HG02588 (cell line): ENCODE measurements around the gene DENND4A.

ENCODE experiments used
- ATAC-seq: cut with Tn5 transposase; IDR thresholded peaks from one replicate; pipeline ENCODE4 v1.9.1; 2021; ENCODE audit warnings: mild to moderate bottlenecking, moderate library complexity; ENCODE audit not compliant: unreplicated experiment

Gene DENND4A

GRCh38 chr15:65688462-65688861 lies 103.6 kb downstream of the DENND4A start:
- ATAC-seq = no peak

GRCh38 chr15:65682404-65682911 lies 109.6 kb downstream of the DENND4A start:
- ATAC-seq = no peak

DNA sequence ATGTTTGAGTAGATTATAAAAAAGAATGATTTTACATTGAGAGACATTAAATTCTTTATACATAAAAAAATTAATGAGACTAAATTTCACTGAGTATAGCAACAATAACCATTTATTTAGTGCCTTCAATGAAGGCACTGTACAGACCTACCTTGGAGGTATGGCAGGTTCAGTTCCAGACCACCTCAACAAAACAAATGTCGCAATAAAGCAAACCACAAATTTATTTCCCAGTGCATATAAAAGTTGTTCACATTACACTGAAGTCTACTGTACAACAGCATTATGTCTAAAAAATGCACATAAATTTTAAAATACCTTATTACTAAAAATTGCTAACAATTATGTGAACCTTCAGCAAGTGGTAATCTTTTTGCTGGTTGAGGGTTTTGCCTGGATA lies 111.5 kb downstream of the DENND4A start:
- ATAC-seq = no peak

DNA sequence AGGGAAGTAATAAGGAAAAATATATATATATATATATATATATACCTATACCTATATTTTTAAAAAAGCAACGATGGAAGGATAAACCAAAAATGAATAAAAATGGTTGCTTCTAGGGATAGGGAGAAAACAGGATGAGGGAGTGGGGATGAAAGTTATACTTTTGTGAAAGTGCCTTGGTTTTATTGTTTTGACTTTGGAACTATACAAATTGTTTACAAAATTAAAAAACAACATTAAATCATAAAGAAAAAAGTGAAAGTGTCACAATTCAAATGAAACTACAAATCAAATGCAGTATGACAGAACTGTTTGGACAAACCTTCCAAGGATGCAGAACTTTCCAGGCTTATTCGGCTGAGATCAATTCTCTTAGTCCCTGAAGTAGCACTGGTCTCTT lies 116.0 kb downstream of the DENND4A start:
- no peak for ATAC-seq

GRCh38 chr15:65675551-65675950 lies 116.5 kb downstream of the DENND4A start:
- no peak for ATAC-seq

DNA sequence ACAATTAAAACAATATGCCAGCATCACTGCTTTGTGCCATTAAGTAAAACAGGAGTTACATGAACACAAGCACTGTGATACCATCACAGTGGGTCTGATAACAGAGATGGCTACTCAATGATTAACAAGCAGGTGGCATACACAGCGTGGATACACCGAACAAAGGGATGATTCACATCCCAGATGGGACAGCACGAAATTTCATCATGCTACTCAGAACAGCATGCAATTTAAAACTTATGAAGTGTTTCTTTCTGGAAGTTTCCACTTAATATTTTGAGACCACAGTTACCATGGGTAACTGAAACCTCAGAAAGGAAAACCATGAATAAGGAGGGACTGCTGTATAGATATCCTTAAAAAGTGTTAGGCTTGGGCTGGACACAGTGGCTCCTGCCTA lies 125.8 kb downstream of the DENND4A start:
- no peak for ATAC-seq

DNA sequence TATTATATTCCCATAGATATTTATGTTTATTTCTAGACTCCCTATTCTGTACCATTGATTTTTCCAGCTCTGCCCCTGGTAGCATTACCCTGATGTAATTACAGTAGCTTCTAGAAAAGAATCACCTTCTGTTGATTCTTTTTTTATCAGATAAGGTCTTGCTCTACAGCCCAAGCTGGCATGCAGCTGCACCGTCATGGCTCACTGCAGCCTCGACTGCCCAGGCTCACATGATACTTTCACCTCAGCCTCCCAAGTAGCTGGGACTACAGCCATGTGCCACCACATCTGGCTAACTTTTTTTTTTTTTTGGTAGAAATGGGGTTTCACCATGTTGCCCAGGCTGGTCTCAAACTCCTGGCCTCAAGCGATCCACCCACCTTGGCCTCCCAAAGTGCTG lies 128.6 kb downstream of the DENND4A start:
- ATAC-seq = no peak

DNA sequence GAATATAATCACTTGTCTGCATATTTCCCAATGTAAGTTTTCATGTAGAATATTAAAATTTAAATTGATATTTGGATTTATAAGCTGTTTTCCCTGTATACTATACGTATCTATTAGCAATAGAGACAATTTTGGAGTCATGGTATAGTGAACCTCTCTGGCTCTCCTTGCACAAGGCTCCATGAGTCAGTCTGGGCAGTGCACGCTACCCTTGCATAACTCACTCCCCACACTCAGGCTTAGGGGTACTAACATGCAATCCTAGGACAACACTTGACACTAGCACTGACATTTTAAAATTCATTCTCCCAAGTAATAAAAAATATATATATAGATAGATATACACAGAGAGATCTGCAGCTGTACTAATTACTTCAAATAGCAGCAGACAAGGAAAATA lies 131.2 kb downstream of the DENND4A start:
- no peak for ATAC-seq

DNA sequence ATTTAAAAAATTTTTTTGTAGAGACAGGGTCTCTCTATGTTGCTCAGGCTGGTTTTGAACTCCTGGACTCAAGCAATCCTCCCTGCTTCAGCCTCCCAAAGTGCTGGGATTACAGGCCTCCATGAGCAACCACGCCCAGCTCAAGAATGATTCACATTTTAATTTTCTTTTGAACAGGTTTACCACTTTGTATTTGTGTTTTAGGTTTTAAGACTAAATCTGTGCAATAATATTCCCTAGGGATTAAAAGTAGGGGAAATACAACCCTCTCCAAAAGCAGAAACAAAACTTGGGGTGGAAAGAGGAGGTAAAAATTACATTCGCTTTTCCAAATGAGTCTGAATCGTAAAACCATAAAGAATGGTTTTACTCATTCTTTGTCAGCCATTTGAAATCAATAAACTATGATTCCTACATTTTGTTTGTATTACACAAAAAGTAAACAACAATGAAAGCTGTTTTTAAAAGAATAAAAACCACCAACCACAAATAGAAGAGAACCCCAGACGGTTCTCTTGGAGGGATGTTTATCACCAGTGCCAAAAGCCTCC lies 132.5 kb downstream of the DENND4A start:
- no peak for ATAC-seq

- no peak for ATAC-seq
Measured at GRCh38 chr15:65655457-65655856, 136.6 kb downstream of the DENND4A start.

GRCh38 chr15:65655026-65655425 lies 137.1 kb downstream of the DENND4A start:
- no peak for ATAC-seq

DNA sequence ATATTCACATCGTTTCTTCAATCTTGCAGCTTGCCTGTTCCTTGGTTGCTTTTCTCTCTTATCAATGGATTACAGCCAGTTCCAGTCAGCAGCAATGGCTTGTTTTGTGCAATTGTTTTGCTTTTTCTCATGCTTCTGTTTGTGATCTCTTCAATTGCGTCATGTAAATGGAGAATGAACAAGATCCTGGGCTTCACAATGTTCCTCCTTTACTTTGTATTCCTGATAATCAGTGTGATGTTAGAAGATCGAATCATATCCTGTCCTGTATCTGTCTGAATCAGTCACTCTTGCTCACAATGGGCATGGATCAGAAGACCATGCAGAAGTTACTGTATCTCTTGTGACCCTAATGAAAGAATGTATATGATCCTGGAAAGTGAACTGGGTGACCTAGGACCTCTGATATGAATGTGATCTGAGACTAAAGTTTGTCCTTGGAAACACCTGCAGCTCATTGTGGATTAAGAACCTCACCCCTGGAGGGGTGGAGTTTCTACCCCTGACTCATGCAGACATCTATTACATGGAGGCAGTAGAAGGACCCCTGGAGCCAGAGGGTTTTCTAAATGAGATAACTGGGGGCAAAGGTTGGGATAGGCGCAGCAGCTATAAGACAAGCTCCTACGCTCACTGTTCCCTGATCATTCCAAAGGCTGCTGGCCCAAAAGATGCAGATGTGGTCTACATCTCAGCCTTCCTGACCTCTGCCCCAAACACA lies 138.1 kb downstream of the DENND4A start:
- no peak for ATAC-seq

GRCh38 chr15:65653341-65653740 lies 138.8 kb downstream of the DENND4A start:
- no peak for ATAC-seq

GRCh38 chr15:65651831-65652749 lies 140.0 kb downstream of the DENND4A start:
- no peak for ATAC-seq

GRCh38 chr15:65651042-65651322 lies 141.1 kb downstream of the DENND4A start:
- no peak for ATAC-seq

GRCh38 chr15:65650312-65651041 lies 141.6 kb downstream of the DENND4A start:
- no peak for ATAC-seq

DNA sequence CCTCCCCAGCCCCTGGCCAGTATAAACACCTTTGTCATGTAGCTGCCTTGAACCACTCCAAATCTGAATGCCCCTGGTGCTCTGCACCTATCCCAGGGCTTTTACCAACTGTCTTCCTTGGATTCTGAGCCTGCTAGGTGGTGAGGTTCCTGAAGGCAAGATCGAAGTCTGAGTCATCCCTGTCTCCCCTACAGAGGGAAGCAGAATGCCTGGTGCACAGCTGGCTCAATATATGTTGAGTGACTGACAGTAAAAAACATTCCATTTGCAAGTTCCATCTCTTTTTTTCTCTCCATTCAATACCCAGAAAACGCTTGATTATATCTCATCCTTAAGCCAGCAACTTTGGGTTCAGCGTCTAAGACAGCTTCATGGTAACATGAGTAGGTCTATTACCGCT lies 145.6 kb downstream of the DENND4A start:
- no peak for ATAC-seq

GRCh38 chr15:65645392-65645791 lies 146.7 kb downstream of the DENND4A start:
- no peak for ATAC-seq

- ATAC-seq = no peak
Measured at GRCh38 chr15:65644282-65644681, 147.8 kb downstream of the DENND4A start.

GRCh38 chr15:65642594-65642993 lies 149.5 kb downstream of the DENND4A start:
- ATAC-seq = no peak

- no peak for ATAC-seq
Measured at GRCh38 chr15:65641768-65642475, 150.2 kb downstream of the DENND4A start.
